WTC11 (cell line): ENCODE data around the gene SH3TC1. TPM values are rescaled to one million over a fixed set of nuclear protein-coding genes. Genes with fewer than 3 reads are reported as not detected.

Experiments
- ATAC-seq: fragments of 200-7000 bp; cut with Tn5 transposase; 2 replicates; pipeline ENCODE4 v1.10.0; 2021; ENCODE audit warnings: mild to moderate bottlenecking, moderate library complexity
- CTCF ChIA-PET: fragments of 300-600 bp; sonication (Branson Sonifier 250); formaldehyde crosslinking; loops from one replicate; lab custom pipeline; 2021; ENCODE audit warnings: antibody characterized with exemption; lab: Charles Lee
- POLR2A ChIA-PET: fragments of 350-600 bp; sonication (Branson Sonifier 250); formaldehyde crosslinking; loops from one replicate; lab custom pipeline; 2021; ENCODE audit warnings: antibody characterized with exemption; lab: Charles Lee
- DNase-seq: peaks from one replicate; pipeline ENCODE4 v3.0.0; 2021; ENCODE audit warnings: low spot score
- H3K27ac Mint-ChIP-seq: 2 replicates; pipeline ENCODE4 v1.8.0; 2021; ENCODE audit warnings: mixed read lengths
- H3K27me3 Mint-ChIP-seq: 2 replicates; pipeline ENCODE4 v1.8.0; 2021; ENCODE audit warnings: low read depth, mild to moderate bottlenecking, moderate library complexity, mixed read lengths
- H3K36me3 Mint-ChIP-seq: 2 replicates; pipeline ENCODE4 v1.8.0; 2021; ENCODE audit warnings: mixed read lengths
- H3K4me1 Mint-ChIP-seq: 2 replicates; pipeline ENCODE4 v1.8.0; 2022; ENCODE audit warnings: mixed read lengths
- H3K4me3 Mint-ChIP-seq: 2 replicates; pipeline ENCODE4 v1.8.0; 2021; ENCODE audit warnings: mild to moderate bottlenecking, moderate library complexity, mixed read lengths
- H3K9me3 Mint-ChIP-seq: 2 replicates; pipeline ENCODE4 v1.8.0; 2021; ENCODE audit warnings: mixed read lengths
- ELF4 ChIP-seq: sonication (generic); formaldehyde crosslinking; IDR thresholded peaks from 2 replicates; pipeline ENCODE4 v1.8.1; 2022; ENCODE audit warnings: low read depth, mild to moderate bottlenecking, moderate library complexity, missing genetic modification reagents
- EMX1 ChIP-seq: fragments of 250-450 bp; sonication (Bioruptor Pico); IDR thresholded peaks from 2 replicates; pipeline ENCODE4 v1.8.0; 2021; ENCODE audit warnings: mild to moderate bottlenecking
- FOXP1 ChIP-seq: sonication (generic); formaldehyde crosslinking; IDR thresholded peaks from 2 replicates; pipeline ENCODE4 v1.8.0; 2022; ENCODE audit warnings: missing genetic modification reagents, mild to moderate bottlenecking, moderate library complexity, borderline replicate concordance
- GTF2I ChIP-seq: fragments of 250-450 bp; sonication (Bioruptor Pico); conservative IDR thresholded peaks from 2 replicates; pipeline ENCODE4 v1.4.0; 2021; ENCODE audit warnings: mild to moderate bottlenecking
- MYBL2 ChIP-seq: sonication (generic); formaldehyde crosslinking; IDR thresholded peaks from 2 replicates; pipeline ENCODE4 v1.8.1; 2023; ENCODE audit warnings: mild to moderate bottlenecking, moderate library complexity, missing genetic modification reagents
- NFYB ChIP-seq: sonication (generic); formaldehyde crosslinking; conservative IDR thresholded peaks from 2 replicates; pipeline ENCODE4 v1.8.0; 2022; ENCODE audit warnings: low read depth, missing genetic modification reagents
- ZNF423 ChIP-seq: fragments of 250-450 bp; sonication (Bioruptor Pico); IDR thresholded peaks from 2 replicates; pipeline ENCODE4 v2.1.2; 2022; ENCODE audit warnings: mild to moderate bottlenecking, moderate library complexity
- total RNA-seq: library from RNA; stranded (reverse); gene quantifications from 3 replicates; pipeline ENCODE4 v1.2.3, GENCODE V29; 2021
- TF ChIP-seq, protein P1 (sequence below): sonication (generic); formaldehyde crosslinking; IDR thresholded peaks from 2 replicates; pipeline ENCODE4 v1.8.1; 2022; ENCODE audit warnings: missing genetic modification reagents, borderline replicate concordance
- TF ChIP-seq, protein P2 (sequence below): sonication (generic); formaldehyde crosslinking; IDR thresholded peaks from 2 replicates; pipeline ENCODE4 v1.8.1; 2022; ENCODE audit warnings: mild to moderate bottlenecking, missing genetic modification reagents, moderate library complexity, borderline replicate concordance
- TF ChIP-seq, protein P3 (sequence below): fragments of 200-600 bp; IDR thresholded peaks from 2 replicates; pipeline ENCODE4 v1.8.0; 2022; ENCODE audit warnings: antibody characterized with exemption
- TF ChIP-seq, protein P4 (sequence below): sonication (generic); formaldehyde crosslinking; IDR thresholded peaks from 2 replicates; pipeline ENCODE4 v1.8.0; 2023; ENCODE audit warnings: missing genetic modification reagents

The SH3TC1 gene
- total RNA-seq, 1 experiment from 2014 or later: 0.42 TPM

DNA sequence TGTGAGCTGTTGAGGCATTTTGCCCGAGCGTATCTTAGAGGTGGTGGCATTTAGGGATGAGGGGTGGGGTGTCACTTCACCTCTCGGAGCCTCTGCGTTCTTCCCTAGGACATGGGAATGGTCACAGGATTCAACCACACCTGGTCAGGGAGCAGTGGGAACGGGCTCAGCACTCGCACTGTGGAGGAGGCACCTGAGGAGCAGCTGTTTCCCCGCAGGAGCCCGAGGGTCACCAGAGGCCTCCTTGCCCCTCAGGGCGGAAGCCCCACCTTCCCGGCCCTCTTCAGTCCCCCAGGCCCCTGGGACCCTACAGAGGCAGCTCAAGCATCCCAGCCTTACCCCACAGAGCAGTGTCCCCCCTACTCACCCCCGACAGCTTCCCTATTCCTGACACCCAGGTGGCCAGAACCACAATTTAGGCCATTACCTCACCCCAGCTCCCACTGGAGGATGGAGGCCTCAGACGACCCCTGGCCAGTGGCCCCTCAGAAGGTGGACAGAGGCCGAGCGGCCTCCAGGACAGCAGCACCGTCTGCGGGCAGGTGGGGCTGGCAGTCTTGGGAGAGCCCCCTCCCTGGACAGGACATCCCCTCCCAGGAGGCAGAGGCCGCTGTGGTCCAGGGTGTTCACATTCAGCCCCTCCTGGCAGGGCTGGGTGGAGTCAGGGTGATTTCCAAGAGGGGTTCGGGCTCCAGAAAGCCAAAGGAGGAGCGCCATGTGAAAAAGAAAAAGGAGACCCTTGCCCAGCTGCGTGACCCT is 66.3 kb downstream of the SH3TC1 start (continued):
- TF ChIP-seq, protein P1, sequence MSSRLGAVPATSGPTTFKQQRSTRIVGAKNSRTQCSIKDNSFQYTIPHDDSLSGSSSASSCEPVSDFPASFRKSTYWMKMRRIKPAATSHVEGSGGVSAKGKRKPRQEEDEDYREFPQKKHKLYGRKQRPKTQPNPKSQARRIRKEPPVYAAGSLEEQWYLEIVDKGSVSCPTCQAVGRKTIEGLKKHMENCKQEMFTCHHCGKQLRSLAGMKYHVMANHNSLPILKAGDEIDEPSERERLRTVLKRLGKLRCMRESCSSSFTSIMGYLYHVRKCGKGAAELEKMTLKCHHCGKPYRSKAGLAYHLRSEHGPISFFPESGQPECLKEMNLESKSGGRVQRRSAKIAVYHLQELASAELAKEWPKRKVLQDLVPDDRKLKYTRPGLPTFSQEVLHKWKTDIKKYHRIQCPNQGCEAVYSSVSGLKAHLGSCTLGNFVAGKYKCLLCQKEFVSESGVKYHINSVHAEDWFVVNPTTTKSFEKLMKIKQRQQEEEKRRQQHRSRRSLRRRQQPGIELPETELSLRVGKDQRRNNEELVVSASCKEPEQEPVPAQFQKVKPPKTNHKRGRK: no peak
- TF ChIP-seq, all 79 proteins: peak for 0

DNA sequence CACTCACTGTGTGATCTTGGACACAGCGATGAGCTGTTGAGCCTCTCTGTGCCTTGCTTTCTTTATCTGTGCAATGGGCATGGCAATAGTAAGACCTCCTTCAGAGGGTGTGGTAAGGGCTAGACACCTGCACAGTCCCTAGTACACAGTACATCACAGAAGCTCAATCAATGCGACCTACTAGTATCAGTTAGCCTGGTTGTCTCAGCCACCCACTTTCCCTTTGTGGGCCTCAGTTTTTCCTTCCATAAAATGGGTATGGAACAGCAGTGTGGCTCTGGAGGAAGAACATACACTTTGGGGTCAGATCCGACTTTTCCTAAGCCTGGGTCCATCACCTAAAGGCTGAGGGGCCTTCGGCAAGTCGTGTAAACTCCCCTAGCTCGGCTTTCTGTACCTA is 67.0 kb downstream of the SH3TC1 start:
- Mint-ChIP-seq H3K27me3 (peaks cover 20% of the 10 kb centered on the region), H3K27ac (peak overlapping the region; percentile 45; the same call in 1 of the 2 replicates), H3K4me3 (no peak overlapping the region), H3K36me3 (no peaks in the 10 kb centered on the region), H3K4me1 (peaks cover 10% of the 10 kb centered on the region), H3K9me3 (no peaks in the 10 kb centered on the region)
- no peak for ATAC-seq
- POLR2A ChIA-PET: no interaction called here
- DNase-seq: no peak
- TF ChIP-seq MYBL2: no peak
- 0 out of 2 replicates have a peak, but pooled peaks have one; percentile 25 for TF ChIP-seq GTF2I (CRISPR knock-in tag)
- CTCF ChIA-PET: interaction anchor here (1.2 to 2.3 kb wide), 7 partner anchors 16 to 145 kb away, joined by 4 to 32 read pairs (median 14); no protein-coding TSS in a partner anchor

DNA sequence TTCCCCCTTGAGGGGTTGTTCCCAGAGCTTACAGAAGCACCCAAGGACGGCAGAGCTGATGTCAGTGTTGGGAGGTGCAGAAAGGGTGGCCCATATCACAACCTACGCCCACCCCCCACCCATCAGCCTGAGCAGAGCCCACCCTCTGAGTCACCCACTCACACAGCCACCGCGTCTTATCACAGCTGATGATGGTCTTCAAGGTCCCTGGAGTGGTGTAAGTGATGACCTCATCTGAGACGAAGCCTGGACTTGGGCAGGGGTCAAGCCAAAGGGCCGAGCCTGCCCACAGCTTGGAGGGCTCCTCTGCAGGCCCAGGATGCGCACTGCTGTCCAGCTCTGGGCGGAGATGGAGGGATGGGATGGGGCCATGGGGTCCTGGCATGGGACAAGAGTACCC is 67.4 kb downstream of the SH3TC1 start:
- DNase-seq: no peak
- Mint-ChIP-seq H3K4me1 (peaks cover 7% of the 10 kb centered on the region; the same call in 1 of the 2 replicates), H3K27me3 (peaks cover 24% of the 10 kb centered on the region), H3K9me3 (no peaks in the 10 kb centered on the region), H3K4me3 (no peak overlapping the region), H3K27ac (no peak overlapping the region), H3K36me3 (no peaks in the 10 kb centered on the region)
- POLR2A ChIA-PET: no interaction called here
- TF ChIP-seq FOXP1 (CRISPR knock-in tag) (0 out of 2 replicates have a peak, but pooled peaks have one; percentile 16), ZNF423 (no peak)
- no peak for ATAC-seq
- CTCF ChIA-PET: interaction anchor here (0.7 to 2.3 kb wide), 31 partner anchors 10 to 341 kb away, joined by 3 to 32 read pairs (median 5); partner anchors contain the start of gene AFAP1

DNA sequence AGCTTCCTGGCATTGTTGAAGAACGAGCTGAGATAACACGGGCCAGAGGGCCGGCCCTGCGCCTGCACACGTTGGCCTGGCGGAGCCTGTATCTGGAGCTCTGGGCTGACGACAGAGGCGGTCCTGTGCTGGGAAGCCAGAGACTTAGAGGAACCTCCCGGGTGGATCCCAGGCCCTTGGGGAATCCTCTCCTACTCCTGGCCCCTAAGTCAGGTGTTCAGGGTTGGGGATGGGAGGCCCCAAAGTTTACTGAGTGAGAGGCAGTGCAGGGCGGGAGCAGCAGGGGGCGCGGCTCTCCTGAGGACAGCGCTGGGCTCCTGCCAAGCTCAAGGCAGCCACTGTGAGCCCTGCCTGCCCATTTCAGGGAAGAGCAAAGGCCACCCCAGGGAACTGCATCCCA is 68.0 kb downstream of the SH3TC1 start:
- peak; percentile 68 for ATAC-seq
- no peak overlapping the region for H3K27ac Mint-ChIP-seq
- no peak overlapping the region for H3K4me3 Mint-ChIP-seq

More for the DNA sequence above, 68.0 kb downstream of the SH3TC1 start:
- Mint-ChIP-seq H3K9me3 (no peaks in the 10 kb centered on the region), H3K36me3 (no peaks in the 10 kb centered on the region), H3K4me1 (peaks cover 7% of the 10 kb centered on the region; the same call in 1 of the 2 replicates), H3K27me3 (peaks cover 30% of the 10 kb centered on the region)
- DNase-seq: peak; percentile 78
- CTCF ChIA-PET: interaction anchor here (0.7 to 2.3 kb wide), 36 partner anchors 10 to 340 kb away, joined by 3 to 32 read pairs (median 5); partner anchors contain the start of gene AFAP1
- TF ChIP-seq EMX1 (CRISPR knock-in tag) (no peak), FOXP1 (CRISPR knock-in tag) (no peak), ELF4 (no peak), NFYB (no peak)
- TF ChIP-seq, protein P2, sequence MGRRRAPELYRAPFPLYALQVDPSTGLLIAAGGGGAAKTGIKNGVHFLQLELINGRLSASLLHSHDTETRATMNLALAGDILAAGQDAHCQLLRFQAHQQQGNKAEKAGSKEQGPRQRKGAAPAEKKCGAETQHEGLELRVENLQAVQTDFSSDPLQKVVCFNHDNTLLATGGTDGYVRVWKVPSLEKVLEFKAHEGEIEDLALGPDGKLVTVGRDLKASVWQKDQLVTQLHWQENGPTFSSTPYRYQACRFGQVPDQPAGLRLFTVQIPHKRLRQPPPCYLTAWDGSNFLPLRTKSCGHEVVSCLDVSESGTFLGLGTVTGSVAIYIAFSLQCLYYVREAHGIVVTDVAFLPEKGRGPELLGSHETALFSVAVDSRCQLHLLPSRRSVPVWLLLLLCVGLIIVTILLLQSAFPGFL (CRISPR knock-in tag): no peak
- TF ChIP-seq, protein P3, sequence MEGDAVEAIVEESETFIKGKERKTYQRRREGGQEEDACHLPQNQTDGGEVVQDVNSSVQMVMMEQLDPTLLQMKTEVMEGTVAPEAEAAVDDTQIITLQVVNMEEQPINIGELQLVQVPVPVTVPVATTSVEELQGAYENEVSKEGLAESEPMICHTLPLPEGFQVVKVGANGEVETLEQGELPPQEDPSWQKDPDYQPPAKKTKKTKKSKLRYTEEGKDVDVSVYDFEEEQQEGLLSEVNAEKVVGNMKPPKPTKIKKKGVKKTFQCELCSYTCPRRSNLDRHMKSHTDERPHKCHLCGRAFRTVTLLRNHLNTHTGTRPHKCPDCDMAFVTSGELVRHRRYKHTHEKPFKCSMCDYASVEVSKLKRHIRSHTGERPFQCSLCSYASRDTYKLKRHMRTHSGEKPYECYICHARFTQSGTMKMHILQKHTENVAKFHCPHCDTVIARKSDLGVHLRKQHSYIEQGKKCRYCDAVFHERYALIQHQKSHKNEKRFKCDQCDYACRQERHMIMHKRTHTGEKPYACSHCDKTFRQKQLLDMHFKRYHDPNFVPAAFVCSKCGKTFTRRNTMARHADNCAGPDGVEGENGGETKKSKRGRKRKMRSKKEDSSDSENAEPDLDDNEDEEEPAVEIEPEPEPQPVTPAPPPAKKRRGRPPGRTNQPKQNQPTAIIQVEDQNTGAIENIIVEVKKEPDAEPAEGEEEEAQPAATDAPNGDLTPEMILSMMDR: peak; percentile 65
- TF ChIP-seq, protein P4, sequence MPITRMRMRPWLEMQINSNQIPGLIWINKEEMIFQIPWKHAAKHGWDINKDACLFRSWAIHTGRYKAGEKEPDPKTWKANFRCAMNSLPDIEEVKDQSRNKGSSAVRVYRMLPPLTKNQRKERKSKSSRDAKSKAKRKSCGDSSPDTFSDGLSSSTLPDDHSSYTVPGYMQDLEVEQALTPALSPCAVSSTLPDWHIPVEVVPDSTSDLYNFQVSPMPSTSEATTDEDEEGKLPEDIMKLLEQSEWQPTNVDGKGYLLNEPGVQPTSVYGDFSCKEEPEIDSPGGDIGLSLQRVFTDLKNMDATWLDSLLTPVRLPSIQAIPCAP (CRISPR knock-in tag): no peak
- POLR2A ChIA-PET: no interaction called here
